ENCODE measurements around the gene CFAP299.

GRCh38 chr4:80685214-80685613 is 349.7 kb downstream of the CFAP299 start:
- TF ChIP-seq RAD21 (IDR thresholded peaks at IDR 0.05; ENCODE audit: low read depth) (no peak), ZFX (IDR thresholded peaks at IDR 0.05) (no peak), POLR2AphosphoS5 (IDR thresholded peaks at IDR 0.05; ENCODE audit: low read depth, low read length) (no peak)
- TF ChIP-seq, protein P1, sequence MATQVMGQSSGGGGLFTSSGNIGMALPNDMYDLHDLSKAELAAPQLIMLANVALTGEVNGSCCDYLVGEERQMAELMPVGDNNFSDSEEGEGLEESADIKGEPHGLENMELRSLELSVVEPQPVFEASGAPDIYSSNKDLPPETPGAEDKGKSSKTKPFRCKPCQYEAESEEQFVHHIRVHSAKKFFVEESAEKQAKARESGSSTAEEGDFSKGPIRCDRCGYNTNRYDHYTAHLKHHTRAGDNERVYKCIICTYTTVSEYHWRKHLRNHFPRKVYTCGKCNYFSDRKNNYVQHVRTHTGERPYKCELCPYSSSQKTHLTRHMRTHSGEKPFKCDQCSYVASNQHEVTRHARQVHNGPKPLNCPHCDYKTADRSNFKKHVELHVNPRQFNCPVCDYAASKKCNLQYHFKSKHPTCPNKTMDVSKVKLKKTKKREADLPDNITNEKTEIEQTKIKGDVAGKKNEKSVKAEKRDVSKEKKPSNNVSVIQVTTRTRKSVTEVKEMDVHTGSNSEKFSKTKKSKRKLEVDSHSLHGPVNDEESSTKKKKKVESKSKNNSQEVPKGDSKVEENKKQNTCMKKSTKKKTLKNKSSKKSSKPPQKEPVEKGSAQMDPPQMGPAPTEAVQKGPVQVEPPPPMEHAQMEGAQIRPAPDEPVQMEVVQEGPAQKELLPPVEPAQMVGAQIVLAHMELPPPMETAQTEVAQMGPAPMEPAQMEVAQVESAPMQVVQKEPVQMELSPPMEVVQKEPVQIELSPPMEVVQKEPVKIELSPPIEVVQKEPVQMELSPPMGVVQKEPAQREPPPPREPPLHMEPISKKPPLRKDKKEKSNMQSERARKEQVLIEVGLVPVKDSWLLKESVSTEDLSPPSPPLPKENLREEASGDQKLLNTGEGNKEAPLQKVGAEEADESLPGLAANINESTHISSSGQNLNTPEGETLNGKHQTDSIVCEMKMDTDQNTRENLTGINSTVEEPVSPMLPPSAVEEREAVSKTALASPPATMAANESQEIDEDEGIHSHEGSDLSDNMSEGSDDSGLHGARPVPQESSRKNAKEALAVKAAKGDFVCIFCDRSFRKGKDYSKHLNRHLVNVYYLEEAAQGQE (IDR thresholded peaks at IDR 0.05; ENCODE audit: low read depth): no peak
- TF ChIP-seq, protein P2, sequence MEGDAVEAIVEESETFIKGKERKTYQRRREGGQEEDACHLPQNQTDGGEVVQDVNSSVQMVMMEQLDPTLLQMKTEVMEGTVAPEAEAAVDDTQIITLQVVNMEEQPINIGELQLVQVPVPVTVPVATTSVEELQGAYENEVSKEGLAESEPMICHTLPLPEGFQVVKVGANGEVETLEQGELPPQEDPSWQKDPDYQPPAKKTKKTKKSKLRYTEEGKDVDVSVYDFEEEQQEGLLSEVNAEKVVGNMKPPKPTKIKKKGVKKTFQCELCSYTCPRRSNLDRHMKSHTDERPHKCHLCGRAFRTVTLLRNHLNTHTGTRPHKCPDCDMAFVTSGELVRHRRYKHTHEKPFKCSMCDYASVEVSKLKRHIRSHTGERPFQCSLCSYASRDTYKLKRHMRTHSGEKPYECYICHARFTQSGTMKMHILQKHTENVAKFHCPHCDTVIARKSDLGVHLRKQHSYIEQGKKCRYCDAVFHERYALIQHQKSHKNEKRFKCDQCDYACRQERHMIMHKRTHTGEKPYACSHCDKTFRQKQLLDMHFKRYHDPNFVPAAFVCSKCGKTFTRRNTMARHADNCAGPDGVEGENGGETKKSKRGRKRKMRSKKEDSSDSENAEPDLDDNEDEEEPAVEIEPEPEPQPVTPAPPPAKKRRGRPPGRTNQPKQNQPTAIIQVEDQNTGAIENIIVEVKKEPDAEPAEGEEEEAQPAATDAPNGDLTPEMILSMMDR (IDR thresholded peaks at IDR 0.05 in 2 of 3, conservative IDR thresholded peaks at IDR 0.05 in 1 of 3; ENCODE audit: borderline replicate concordance in 1 of 3, insufficient read depth in 1 of 3, low read depth in 2 of 3, low read length in 2 of 3): no peak

Measured in HCT116 (cell line).